GM12873 (cell line): ENCODE data around the gene PTBP3.

Source experiments
- CTCF ChIP-seq: IDR thresholded peaks from 2 replicates; pipeline ENCODE4 v1.5.1; 2012; ENCODE audit warnings: low read depth, mild to moderate bottlenecking, moderate library complexity, low read length, control low read depth; ENCODE audit not compliant: insufficient read depth; ENCODE audit errors: missing control alignments

Gene PTBP3

GRCh38 chr9:112286926-112287325 lies 46.5 kb downstream of the PTBP3 start:
- no peak for TF ChIP-seq CTCF

GRCh38 chr9:112285056-112285455 lies 48.4 kb downstream of the PTBP3 start:
- TF ChIP-seq CTCF = no peak

- TF ChIP-seq CTCF = no peak
Observed at GRCh38 chr9:112283582-112284253, 49.7 kb downstream of the PTBP3 start.

GRCh38 chr9:112280904-112281303 lies 52.5 kb downstream of the PTBP3 start:
- TF ChIP-seq CTCF = no peak

GRCh38 chr9:112279501-112279900 lies 53.9 kb downstream of the PTBP3 start:
- no peak for TF ChIP-seq CTCF

GRCh38 chr9:112278152-112278551 lies 55.3 kb downstream of the PTBP3 start:
- no peak for TF ChIP-seq CTCF

- TF ChIP-seq CTCF = no peak
Observed at GRCh38 chr9:112274600-112274999, 58.8 kb downstream of the PTBP3 start.
